GM19324 (cell line): ENCODE data around the gene ZC3H12C.

ENCODE experiments used
- ATAC-seq: cut with Tn5 transposase; IDR thresholded peaks from one replicate; pipeline ENCODE4 v1.9.1; 2021; ENCODE audit warnings: mild to moderate bottlenecking, moderate library complexity; ENCODE audit not compliant: unreplicated experiment, low FRiP score

Gene ZC3H12C

GRCh38 chr11:110096496-110096895 is 3.3 kb downstream of the ZC3H12C start:
- no peak for ATAC-seq

GRCh38 chr11:110097459-110098012 is 4.3 kb downstream of the ZC3H12C start:
- no peak for ATAC-seq

- ATAC-seq = no peak
Measured at GRCh38 chr11:110098645-110099044, 5.5 kb downstream of the ZC3H12C start.

GRCh38 chr11:110100476-110101240 is 7.5 kb downstream of the ZC3H12C start:
- ATAC-seq = no peak

GRCh38 chr11:110106713-110107274 is 13.6 kb downstream of the ZC3H12C start:
- ATAC-seq = no peak

GRCh38 chr11:110110854-110111253 is 17.7 kb downstream of the ZC3H12C start:
- ATAC-seq = no peak

GRCh38 chr11:110112457-110112856 is 19.3 kb downstream of the ZC3H12C start:
- no peak for ATAC-seq

- ATAC-seq = no peak
Measured at GRCh38 chr11:110113505-110113904, 20.3 kb downstream of the ZC3H12C start.

- no peak for ATAC-seq
Measured at GRCh38 chr11:110113973-110114372, 20.8 kb downstream of the ZC3H12C start.

GRCh38 chr11:110119317-110119716 is 26.1 kb downstream of the ZC3H12C start:
- ATAC-seq = no peak

GRCh38 chr11:110121204-110121603 is 28.0 kb downstream of the ZC3H12C start:
- ATAC-seq = no peak

GRCh38 chr11:110123003-110123402 is 29.8 kb downstream of the ZC3H12C start:
- ATAC-seq = no peak

- no peak for ATAC-seq
Measured at GRCh38 chr11:110124605-110125004, 31.4 kb downstream of the ZC3H12C start.

- ATAC-seq = no peak
Measured at GRCh38 chr11:110125632-110126031, 32.4 kb downstream of the ZC3H12C start.

GRCh38 chr11:110126936-110127335 is 33.7 kb downstream of the ZC3H12C start:
- ATAC-seq = no peak

- ATAC-seq = no peak
Measured at GRCh38 chr11:110128161-110128560, 35.0 kb downstream of the ZC3H12C start.

GRCh38 chr11:110130642-110131238 is 37.5 kb downstream of the ZC3H12C start:
- ATAC-seq = no peak

GRCh38 chr11:110131386-110132123 is 38.4 kb downstream of the ZC3H12C start:
- ATAC-seq = no peak

GRCh38 chr11:110133160-110133559 is 40.0 kb downstream of the ZC3H12C start:
- no peak for ATAC-seq

GRCh38 chr11:110134110-110134509 is 40.9 kb downstream of the ZC3H12C start:
- ATAC-seq = no peak

- no peak for ATAC-seq
Measured at GRCh38 chr11:110141812-110142211, 48.6 kb downstream of the ZC3H12C start.
